Right atrium auricular region (tissue), 2 donors: Measurements from ENCODE around the gene MCC. TPM values are rescaled to one million over a fixed set of nuclear protein-coding genes. Genes with fewer than 3 reads are reported as not detected.

Source experiments
- DNase-seq: peaks from one replicate; pipeline ENCODE4 v3.0.0-alpha.2; 2019; ENCODE audit warnings: low spot score
- H3K27ac ChIP-seq, 2 donors: fragments of 200-600 bp; sonication (generic); 1 replicate in 1 of 2; 2 replicates in 1 of 2; pipeline ENCODE4 v1.5.1; 2016 to 2019
- H3K27me3 ChIP-seq, 2 donors: fragments of 200-600 bp; sonication (generic); one replicate each; pipeline versions ENCODE4 v1.5.1 to v1.6.0; 2017 to 2019
- H3K36me3 ChIP-seq: fragments of 200-600 bp; sonication (generic); one replicate; pipeline ENCODE4 v1.5.1; 2016
- H3K4me1 ChIP-seq, 2 donors: fragments of 200-600 bp; sonication (generic); one replicate each; pipeline versions ENCODE4 v1.5.1 to v1.6.0; 2017 to 2019
- H3K4me3 ChIP-seq, 2 donors: fragments of 200-600 bp; sonication (generic); 1 replicate in 1 of 2; 2 replicates in 1 of 2; pipeline ENCODE4 v1.5.1; 2017 to 2019; ENCODE audit warnings: mild to moderate bottlenecking in 1 of 2, moderate library complexity in 1 of 2
- H3K9me3 ChIP-seq, 2 donors: fragments of 200-600 bp; sonication (generic); one replicate each; pipeline ENCODE4 v1.5.1; 2019
- CTCF ChIP-seq, 2 donors: fragments of 200-600 bp; sonication (generic); IDR thresholded peaks; one replicate each; pipeline ENCODE4 v1.5.1; 2019; ENCODE audit warnings: antibody characterized with exemption in 2 of 2
- total RNA-seq, 2 donors: library from RNA; depleted of rRNA; stranded (reverse); fragments of >200 nt; gene quantifications; one replicate each; pipeline ENCODE4 v1.1.0, GENCODE V29; 2016

MCC gene
- total RNA-seq, 2 donors from 2014 or later, result 28.8 to 31.7 TPM

- Histone ChIP-seq H3K36me3 (no peaks in the 10 kb centered on the region), H3K27me3 (no peaks in the 10 kb centered on the region), H3K4me3 (no peak overlapping the region), H3K27ac (no peak overlapping the region), H3K4me1 (no peaks in the 10 kb centered on the region), H3K9me3 (no peaks in the 10 kb centered on the region)
- DNase-seq, result no peak
- TF ChIP-seq CTCF (IDR thresholded peaks at IDR 0.05), result no peak
Measured at GRCh38 chr5:113450929-113451328, 37.3 kb downstream of the MCC start.

GRCh38 chr5:113450462-113450861, 37.8 kb downstream of the MCC start:
- TF ChIP-seq CTCF (IDR thresholded peaks at IDR 0.05), result no peak
- no peaks in the 10 kb centered on the region for H3K36me3 ChIP-seq
- peaks cover 0 to 3% of the 10 kb centered on the region in 2 donors for H3K9me3 ChIP-seq
- DNase-seq, result no peak
- H3K27ac ChIP-seq, result no peak overlapping the region
- no peaks in the 10 kb centered on the region for H3K4me1 ChIP-seq
- no peak overlapping the region for H3K4me3 ChIP-seq
- H3K27me3 ChIP-seq, result no peaks in the 10 kb centered on the region

GRCh38 chr5:113448252-113448651, 40.0 kb downstream of the MCC start:
- H3K27me3 ChIP-seq, result no peaks in the 10 kb centered on the region
- H3K9me3 ChIP-seq, result peaks cover 0 to 7% of the 10 kb centered on the region in 2 donors
- TF ChIP-seq CTCF (IDR thresholded peaks at IDR 0.05), result no peak
- H3K4me3 ChIP-seq, result no peak overlapping the region
- H3K4me1 ChIP-seq, result no peaks in the 10 kb centered on the region
- no peaks in the 10 kb centered on the region for H3K36me3 ChIP-seq
- no peak for DNase-seq
- no peak overlapping the region for H3K27ac ChIP-seq

GRCh38 chr5:113447498-113448050, 40.7 kb downstream of the MCC start:
- no peaks in the 10 kb centered on the region for H3K4me1 ChIP-seq
- no peak overlapping the region for H3K27ac ChIP-seq
- peaks cover 0 to 7% of the 10 kb centered on the region in 2 donors for H3K9me3 ChIP-seq
- TF ChIP-seq CTCF (IDR thresholded peaks at IDR 0.05), result no peak
- H3K4me3 ChIP-seq, result no peak overlapping the region
- H3K27me3 ChIP-seq, result no peaks in the 10 kb centered on the region
- DNase-seq, result no peak
- no peaks in the 10 kb centered on the region for H3K36me3 ChIP-seq

GRCh38 chr5:113446358-113446927, 41.8 kb downstream of the MCC start:
- Histone ChIP-seq H3K36me3 (no peaks in the 10 kb centered on the region), H3K9me3 (peaks cover 0 to 7% of the 10 kb centered on the region in 2 donors), H3K4me1 (no peaks in the 10 kb centered on the region), H3K27ac (no peak overlapping the region), H3K4me3 (no peak overlapping the region), H3K27me3 (no peaks in the 10 kb centered on the region)
- no peak for DNase-seq
- TF ChIP-seq CTCF (IDR thresholded peaks at IDR 0.05), result no peak

- no peak for DNase-seq
- H3K9me3 ChIP-seq, result no peaks in the 10 kb centered on the region
- H3K27ac ChIP-seq, result no peak overlapping the region
- H3K27me3 ChIP-seq, result no peaks in the 10 kb centered on the region
- no peak overlapping the region for H3K4me3 ChIP-seq
- no peaks in the 10 kb centered on the region for H3K36me3 ChIP-seq
- TF ChIP-seq CTCF (IDR thresholded peaks at IDR 0.05), result no peak
- peaks cover 0 to 15% of the 10 kb centered on the region in 2 donors for H3K4me1 ChIP-seq
Measured at GRCh38 chr5:113437111-113437510, 51.1 kb downstream of the MCC start.
